HG02981 (cell line): ENCODE measurements around the gene DGKH.
"Not testable (repeated sequence)": the region's sequence is repeated elsewhere in the genome, so short reads cannot be mapped to it uniquely, and the experiment has no call there.

ENCODE experiments used
- ATAC-seq: cut with Tn5 transposase; IDR thresholded peaks from one replicate; pipeline ENCODE4 v1.9.1; 2021; ENCODE audit warnings: mild to moderate bottlenecking, moderate library complexity; ENCODE audit not compliant: unreplicated experiment

Gene DGKH

DNA sequence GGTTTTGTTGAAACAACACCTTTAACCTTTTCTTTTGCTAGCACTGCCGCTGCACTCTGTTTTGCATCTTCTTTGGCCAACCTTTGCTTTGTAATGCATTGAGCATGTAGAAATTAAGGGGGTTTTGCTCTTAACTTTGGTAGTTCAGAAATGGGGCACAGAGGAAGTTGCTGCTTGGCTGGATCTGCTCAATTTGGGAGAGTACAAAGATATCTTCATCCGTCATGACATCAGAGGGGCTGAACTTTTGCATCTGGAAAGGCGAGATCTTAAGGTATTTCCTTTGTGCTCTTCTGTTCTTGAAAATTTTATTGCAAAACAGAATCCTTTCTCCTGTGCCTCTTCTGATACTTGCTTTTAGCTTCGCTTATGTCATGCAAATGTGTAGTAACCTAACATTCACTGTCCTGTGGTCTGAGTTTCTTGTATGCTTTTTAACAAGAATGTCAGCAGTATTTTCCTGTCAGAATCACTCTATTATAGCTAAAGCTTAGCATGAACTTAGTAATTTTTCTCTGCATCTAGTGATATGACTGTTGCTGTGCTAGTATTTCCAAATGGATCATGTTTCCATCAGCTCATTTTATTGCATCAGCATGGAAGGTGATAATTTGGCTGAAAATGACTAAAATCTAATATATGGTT is 172.8 kb downstream of the DGKH start:
- no peak for ATAC-seq

DNA sequence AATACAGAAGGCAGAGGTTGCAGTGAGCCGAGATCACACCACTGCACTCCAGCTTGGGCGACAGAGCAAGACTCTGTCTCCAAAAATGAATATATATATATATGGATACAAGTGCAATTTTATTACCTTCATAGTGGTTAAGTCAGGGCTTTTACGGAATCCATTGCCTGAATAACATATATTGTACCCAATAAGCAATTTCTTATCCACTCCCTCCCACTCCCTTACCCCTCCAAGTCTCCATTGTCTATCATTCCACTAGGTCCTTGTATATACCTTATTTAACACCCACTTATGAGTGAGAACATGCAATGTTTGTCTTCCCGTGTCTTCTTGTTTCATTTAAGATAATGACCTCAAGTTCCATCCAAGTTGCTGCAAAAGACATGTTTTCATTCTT is 175.2 kb downstream of the DGKH start:
- no peak for ATAC-seq

DNA sequence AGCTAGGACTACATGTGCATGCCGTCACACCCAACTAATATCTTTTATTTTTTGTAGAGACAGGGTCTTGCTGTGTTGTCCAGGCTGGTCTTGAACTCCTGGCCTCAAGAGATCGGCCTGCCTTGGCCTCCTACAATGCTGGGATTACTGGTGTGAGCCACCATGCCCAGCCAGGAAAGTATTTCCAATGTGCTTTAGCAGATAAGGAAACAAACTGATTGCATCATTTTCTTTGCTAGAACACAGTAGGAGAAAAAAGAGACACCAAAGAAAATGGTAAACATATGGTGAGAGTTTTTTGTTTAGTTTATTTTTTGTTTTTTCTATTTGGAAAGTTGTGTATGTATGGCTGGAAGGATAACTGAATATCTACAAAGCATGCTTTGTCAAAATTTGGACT is 176.6 kb downstream of the DGKH start:
- no peak for ATAC-seq

DNA sequence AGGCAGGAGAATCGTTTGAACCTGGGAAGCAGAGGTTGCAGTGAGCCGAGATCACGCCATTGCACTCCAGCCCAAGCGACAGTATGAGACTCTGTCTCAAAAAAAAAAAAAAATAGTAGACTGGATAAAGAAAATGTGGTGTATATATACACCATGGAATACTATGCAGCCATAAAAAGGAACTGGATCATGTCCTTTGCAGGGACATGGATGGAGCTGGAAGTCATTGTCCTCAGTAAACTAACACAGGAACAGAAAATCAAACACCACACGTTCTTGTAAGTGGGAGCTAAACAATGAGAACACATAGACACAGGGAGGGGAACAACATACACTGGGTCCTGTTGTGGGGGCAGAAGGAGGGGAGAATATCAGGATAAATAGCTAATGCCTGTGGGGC is 178.3 kb downstream of the DGKH start:
- not testable (repeated sequence) for ATAC-seq

DNA sequence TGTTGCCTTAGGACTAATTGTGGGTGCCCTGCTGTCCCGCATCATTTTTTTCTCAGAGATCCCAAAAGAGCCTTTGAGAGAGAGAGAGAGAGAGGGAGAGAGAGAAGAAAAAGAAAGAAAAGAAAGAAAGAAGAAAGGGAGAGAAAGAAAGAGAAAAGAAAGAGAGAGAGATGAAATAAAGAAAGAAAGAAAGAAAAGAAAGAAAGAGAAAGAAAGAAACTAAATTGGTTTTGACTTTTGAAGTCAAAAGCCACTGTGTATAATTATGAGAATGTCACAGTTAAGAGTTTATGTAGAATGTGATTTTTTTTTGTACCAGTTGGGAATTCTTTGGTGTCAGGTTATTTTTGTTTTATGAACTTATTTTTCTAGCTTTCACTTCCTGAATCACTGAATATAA is 180.1 kb downstream of the DGKH start:
- ATAC-seq, result no peak

DNA sequence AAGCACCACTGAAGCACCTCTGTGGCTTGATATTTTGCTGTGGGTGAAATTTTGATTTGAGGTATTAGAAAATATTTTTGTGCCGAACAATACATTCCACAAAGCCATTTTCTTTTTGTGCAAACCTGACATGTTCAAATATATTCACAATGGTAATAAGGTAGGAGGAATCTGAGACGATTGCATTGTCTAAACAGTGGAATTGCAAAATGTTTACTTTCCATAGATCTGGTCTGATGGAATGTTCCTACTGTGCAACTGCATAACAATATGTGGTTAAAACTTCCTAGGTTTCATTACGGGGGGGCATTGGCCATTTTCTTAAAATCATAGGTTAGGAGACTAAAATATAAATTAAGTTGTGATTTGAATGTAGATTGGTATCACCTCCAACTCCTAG is 180.8 kb downstream of the DGKH start:
- no peak for ATAC-seq

DNA sequence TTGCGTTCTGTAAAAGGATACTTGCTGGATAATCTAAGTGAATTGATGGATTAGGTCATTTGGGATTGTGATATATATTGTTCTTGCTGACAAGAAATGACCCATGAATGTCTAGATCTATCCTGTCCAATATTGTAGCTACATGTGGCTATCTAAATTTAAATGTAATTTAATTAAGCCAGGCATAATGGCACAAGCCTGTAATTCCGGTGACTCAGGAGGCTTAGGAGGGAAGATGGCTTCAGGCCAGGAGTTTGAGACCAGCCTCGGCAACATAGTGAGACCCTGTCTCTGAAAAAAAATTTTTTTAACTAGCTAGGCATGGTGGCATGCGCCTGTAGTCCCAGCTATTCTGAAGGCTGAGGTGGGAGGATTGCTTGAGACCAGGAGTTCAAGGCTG is 184.2 kb downstream of the DGKH start:
- no peak for ATAC-seq

DNA sequence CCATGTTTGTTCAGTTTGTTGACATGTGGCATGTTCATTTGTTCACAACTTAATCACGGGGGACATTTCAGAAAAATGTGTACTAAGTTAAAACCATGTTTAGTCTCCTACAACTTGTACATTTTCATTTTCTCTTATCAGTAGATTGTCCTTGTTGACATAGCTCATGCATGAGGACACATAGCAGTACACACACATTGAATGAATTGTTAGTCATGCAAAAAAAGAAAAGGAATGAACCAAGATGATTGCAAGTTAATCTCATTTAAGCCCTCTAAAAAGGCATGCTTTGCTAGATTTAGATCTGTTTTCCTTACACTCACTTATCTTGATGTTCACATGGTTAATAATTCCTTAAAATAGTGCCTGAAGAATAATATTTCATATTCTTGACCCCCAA is 185.3 kb downstream of the DGKH start:
- ATAC-seq, result no peak

DNA sequence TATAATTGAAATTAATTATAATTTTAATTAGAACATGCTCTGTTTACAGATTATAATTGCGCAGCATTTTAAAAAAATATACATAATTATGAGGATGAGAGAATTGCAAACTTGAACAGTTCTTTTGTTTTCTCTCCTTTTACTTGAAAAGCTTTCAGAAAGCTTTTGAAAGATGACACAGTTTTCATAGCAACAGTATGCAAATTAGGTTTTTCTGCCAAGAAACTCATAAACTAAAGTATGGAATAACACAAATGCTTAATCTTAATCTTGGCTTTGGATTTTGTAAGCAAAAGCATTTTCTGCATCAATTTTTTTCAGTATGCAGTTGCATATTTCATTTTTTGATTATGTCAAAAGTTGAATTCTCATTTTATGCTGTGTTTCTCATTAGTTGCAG is 190.7 kb downstream of the DGKH start:
- no peak for ATAC-seq

DNA sequence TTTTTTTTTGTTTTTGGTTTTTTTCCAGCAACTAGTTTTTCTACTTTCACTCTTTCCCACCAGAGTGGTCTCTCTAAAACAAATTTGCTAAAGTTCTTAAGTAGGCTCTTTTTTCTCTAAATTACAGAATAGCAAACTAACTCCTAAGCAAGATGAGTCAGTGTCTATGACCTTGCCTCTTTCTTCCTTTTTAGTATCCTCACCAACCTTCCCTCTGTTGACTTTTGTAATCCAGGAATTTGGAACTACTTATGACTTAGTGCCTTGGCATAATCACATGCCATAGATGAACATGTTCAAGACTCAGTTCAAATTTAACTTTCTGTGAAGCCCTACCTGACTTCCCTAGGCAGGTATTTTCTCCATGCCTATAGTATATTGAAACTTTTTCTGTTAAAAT is 191.2 kb downstream of the DGKH start:
- no peak for ATAC-seq

DNA sequence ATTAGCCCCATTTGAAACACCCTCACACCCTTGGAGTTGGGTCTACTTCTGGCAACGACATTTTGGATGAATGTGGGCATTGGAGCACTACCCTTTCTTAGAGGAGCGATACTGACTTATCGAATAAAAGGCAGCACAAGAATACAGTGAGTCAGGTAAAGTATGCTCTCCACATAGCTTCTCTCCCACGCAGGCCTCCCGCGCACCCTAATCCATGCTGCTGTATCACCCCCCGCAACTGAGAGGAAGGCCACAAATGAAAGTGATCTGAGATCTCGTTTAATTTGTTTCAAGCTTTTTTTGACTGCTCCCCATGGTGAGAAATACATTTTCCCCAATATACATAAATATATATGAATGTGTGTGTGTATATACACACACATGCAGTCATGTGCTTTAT is 198.1 kb downstream of the DGKH start:
- ATAC-seq, result no peak

DNA sequence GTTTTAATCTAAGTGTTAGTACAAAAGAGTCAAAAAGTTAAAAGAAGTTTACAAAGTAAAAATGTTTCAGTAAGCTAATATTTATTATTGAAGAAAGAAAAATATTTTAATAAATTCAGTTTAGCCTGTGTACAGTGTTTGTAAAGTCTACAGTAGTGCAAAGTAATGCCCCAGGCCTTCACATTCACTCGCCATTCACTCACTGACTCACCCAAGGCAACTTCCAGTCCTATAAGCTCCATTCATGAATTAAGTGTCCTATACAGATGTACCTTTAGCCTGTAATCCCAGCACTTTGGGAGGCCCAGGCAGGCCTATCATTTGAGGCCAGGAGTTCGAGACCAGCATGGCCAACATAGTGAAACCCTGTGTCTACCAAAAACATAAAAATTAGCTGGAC is 199.4 kb downstream of the DGKH start:
- no peak for ATAC-seq

DNA sequence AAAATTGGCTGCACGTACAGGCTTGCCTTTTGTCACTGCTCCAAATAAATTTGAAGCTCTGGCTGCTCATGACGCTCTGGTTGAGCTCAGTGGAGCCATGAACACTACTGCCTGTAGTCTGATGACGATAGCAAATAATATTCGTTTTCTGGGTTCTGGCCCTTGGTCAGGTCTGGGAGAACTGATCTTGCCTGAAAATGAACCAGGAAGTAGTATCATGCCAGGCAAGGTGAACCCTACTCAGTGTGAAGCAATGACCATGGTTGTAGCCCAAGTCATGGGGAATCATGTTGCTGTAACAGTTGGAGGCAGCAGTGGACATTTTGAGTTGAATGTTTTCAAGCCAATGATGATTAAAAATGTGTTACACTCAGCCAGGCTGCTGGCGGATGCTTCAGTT is 207.4 kb downstream of the DGKH start:
- ATAC-seq, result no peak

DNA sequence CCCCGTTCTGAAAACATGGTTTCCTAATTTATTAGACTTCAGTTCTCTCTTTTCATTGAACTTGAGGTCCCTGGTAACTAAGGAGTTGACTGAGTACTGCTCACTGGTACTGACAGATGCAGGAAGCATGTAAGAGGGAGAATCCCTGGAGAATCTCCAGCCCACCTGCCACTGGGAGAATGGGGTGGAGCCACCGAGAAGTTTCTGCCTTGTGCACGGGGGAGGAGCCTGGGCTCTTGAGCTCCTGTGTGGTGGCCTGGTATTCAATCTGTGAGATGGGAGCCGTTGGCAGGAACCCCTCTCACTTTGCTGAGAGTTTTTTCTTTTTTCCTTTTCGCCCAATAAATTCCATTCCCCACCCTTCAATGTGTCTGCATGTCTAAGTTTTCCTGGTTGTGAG is 210.3 kb downstream of the DGKH start:
- no peak for ATAC-seq

DNA sequence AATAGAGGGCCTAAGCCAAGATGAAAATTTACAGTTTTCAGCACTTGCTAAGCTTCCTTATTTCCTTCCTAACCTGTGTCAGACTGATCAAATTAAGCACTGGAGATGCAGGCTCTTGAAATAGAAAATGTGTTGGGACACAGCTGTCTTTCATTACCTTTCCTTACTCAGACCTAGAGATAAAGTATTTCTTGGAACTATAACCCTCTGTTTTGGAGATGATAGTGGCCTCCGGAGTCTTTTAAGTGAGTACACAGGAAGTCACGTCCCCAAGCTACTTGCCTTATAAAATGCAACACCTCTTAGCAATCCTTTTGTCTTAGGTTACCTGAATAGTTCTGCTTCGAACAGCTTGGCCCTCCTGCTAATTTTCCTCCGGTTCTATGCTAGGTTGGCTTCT is 211.1 kb downstream of the DGKH start:
- ATAC-seq, result no peak

DNA sequence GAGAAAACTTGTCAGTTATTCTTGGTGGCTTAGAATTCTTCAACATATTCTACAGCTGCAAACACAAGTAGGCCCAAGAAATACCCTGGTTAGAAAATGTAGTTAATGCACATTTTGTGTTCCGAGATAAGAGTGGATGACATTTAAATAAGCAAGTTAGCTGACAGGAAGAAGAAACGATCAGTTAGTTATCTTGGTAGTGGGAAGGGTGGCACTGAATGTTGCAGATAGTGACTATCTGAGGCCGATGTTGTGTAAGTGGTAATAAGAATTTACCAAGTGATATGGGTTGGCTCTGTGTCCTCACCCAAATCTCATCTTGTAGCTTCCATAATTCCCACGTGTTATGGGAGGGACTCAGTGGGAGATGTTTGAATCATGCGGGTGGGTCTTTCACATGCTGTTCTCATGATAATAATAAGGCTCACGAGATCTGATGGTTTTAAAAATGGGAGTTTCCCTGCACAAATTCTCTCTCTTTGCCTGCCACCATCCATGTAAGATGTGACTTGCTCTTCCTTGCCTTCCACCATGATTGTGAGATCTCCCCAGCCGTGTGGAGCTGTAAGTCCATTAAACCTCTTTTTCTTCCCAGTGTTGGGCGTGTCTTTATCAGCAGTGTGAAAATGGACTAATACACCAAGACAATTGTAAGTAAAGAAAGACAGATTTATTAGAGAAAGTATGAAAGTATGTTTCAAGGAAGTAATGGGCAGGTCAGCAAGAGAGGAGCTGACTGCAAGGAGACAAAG is 212.6 kb downstream of the DGKH start:
- no peak for ATAC-seq

DNA sequence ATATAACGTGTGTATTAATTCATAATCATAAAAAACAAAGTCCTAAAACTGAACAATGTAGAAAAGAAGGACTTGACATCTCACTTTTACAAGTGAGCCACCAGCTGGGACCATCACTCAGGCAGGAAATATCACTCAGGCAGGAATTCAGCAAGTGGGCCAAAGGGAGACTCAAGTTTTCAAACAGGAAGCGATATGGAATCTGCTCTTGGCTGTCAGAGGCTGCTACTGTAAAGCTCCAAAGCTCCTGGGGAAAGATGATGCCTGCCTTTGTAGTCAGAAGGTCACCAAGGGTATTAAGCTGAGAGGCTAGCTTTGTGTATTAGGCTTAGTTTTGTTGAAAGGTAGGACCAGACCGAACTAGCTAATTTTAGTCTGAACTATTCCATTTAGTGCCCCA is 218.0 kb downstream of the DGKH start:
- no peak for ATAC-seq

DNA sequence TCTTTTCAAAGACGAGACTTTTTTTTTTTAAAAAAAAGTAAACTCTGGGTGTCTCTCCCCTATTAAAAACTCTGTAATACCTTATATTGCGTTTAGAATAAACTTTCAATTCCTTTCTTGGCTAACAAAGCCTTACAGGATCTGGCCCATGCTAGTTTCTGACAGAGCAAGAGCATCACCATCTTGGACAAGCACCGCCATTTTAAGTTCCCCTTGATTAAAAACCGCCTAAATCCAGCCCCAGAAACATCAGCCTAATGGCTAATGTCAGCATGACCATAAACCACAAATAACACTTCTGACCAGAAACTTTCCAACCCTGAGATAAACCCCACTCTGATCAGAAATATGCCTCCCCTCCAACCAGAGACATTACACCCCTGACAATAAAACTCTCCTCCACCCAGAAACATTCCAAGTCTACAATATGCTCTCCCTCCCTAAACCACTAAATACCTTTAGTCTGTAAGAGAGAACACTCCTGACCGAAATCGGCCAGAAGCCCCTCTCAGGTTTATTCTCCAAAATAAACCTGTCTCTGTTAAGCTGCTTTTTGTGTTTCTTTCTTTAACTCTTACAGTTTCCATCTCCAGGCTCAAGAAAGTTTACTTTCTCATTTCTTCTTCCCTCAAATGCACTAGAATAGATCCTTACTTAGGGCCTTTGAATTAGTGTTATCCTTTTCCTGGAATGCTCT is 221.9 kb downstream of the DGKH start:
- ATAC-seq, result no peak

DNA sequence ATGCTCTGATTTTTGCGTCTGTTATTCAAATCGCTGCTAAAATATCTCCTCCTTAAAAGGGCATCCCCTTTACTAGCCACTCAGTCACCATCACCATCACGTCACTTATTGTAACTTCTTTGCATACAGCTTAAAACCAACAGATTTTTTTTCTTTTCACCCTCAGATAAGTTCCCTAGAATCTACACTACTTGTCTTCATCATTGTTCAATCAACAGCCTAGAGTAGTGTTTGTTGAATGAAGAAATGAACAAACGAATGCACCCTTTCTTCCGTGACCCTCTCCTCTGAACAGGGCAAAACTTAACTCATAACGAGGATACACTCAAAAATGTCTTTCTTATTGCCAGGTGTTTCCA is 222.4 kb downstream of the DGKH start:
- ATAC-seq, result no peak

DNA sequence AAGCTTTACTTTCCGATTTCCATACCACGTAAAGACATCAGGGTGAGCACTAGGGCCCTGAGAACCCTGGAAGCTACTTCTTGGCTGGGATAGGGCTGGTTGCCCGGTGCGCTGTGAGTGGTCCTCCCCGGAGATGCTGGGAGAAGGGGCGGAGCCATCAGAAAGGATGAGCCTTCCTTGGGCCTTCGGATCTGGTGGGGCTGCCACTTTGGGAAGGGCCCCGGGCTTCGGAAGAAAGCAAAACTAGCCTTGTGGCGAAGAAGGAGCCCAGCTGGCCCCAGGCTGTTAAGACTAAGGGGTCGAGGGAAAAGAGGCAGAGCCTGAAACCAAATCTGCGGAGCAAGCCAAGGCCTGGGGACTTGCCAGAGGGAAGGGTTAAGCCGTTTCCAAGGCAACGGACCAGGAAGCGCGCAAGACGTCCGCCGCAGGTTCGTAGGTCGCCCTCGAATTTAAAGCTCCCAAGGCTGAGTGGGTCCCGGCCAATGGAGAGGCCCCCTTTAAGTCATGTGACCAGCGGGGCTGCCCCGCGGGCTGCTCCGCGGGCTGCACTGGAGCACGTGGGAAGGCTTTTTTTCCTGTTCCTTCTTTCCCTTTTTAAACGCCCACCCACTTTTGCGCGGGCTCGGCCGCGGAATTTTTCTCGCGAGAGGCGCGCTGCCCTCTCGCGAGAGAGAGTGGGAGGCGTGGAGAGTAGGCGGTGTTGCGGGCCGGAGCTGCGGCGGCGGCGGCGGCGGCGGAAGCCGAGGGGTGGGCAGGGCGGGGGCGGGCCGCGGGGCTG is 223.1 kb downstream of the DGKH start:
- peak; percentile 81 for ATAC-seq

DNA sequence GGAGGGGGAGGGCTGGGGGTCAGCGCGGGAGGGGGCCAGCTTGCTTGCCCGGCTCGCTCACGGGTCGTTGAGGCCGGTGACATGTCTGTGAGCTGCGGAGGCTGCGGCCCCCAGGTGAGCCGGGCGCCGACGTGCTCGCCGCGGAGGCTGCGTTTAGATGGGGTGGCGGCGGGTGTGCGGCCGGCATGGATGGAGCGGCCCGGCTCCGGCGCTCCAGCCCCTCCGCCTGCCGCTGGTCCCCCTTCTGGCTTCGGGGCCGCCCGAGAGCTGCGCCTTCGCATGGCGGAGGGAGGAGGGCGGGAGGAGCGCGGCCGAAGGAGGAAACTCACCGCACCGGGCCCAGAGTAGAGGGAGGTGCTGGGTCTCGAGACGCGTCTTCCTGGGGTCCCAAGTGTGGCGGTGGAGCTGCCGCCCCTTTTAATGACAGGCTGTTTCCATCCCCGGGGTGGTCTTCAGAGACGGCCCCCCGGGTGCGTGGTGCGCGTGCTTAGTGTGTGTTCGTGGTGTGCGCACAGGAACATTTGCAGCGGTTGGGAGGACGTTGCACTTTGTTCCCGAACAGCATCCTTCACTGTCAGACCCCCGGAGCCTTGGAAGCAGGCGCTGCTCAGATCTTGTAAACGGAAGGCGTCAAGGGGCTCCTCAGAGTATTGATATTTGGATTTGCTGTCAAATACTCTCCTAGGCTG is 223.8 kb downstream of the DGKH start, which contains the start of gene AKAP11:
TSS of gene AKAP11 (plus strand) at position 38 of the 689 bp plus-strand sequence. CDS start 14,197 bp downstream, outside the sequence.
- peak; percentile 16 for ATAC-seq
